SJCRH30 (cell line): ENCODE results near the gene HRAS. TPM values are rescaled to one million over a fixed set of nuclear protein-coding genes. Genes with fewer than 3 reads are reported as not detected.

ENCODE experiments used
- DNase-seq, 2 experiments: peaks; one replicate each; pipeline ENCODE4 v3.0.0-alpha.2; 2015 to 2020
- H3K27ac ChIP-seq: fragments of 250-450 bp; sonication (Bioruptor Pico); 2 replicates; pipeline ENCODE4 v1.5.1; 2020; ENCODE audit warnings: mild to moderate bottlenecking, moderate library complexity
- H3K27me3 ChIP-seq: fragments of 250-450 bp; sonication (Bioruptor Pico); 2 replicates; pipeline ENCODE4 v1.5.1; 2020; ENCODE audit warnings: mild to moderate bottlenecking, moderate library complexity
- H3K36me3 ChIP-seq: fragments of 250-450 bp; sonication (Bioruptor Pico); 2 replicates; pipeline ENCODE4 v1.5.1; 2020; ENCODE audit warnings: mild to moderate bottlenecking, moderate library complexity
- H3K4me1 ChIP-seq: fragments of 250-450 bp; sonication (Bioruptor Pico); 2 replicates; pipeline ENCODE4 v1.5.1; 2020; ENCODE audit warnings: mild to moderate bottlenecking, moderate library complexity
- H3K4me3 ChIP-seq: fragments of 250-450 bp; sonication (Bioruptor Pico); 2 replicates; pipeline ENCODE4 v1.5.1; 2020; ENCODE audit warnings: mild to moderate bottlenecking, moderate library complexity
- H3K9me3 ChIP-seq: fragments of 250-450 bp; sonication (Bioruptor Pico); replicated peaks from 2 replicates; pipeline ENCODE4 v1.5.1; 2020; ENCODE audit warnings: mild to moderate bottlenecking, moderate library complexity
- total RNA-seq: library from RNA; depleted of rRNA; stranded (reverse); fragments of >200 nt; shearing (Covaris generic); gene quantifications from 2 replicates; pipeline ENCODE4 v1.2.3, GENCODE V29; 2014

The HRAS gene
- total RNA-seq, 1 experiment from 2014 or later, result 75.7 TPM

DNA sequence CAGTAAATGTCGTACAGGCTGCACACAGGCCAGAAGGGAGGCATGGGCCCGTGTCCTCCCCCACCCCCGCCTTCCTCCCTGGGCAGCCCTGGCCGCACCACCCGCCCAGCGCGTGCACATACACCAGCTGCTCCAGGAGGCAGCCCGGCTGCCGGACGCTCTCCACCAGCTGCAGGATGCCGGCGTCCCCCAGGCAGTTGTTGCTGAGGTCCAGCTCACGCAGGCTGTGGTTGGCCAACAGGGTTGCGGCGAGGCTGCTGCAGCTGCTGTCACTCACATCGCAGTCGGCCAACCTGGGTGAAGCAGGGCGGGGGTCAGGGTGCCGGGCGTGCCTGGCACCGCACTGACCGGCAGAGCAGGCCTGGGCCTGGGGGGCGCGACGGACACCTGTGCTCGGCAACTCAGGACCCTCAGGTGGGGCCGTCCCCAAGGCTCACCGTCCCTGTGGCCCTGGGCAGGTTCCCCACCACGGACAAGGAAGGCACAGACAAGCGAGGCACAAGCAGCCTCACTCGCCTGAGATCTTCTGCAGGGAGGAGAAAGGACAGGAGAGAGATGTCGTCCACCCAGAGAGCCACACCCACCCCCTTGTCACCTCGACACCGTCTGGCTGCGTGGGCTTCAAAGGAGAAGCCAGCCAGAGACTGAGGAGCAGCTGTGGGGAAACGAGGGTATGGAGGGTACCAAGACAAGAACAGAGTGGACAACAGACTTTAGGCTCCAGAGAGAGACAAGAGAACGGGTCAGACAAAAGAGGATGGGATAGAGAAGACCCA lies 40.4 kb downstream of the HRAS start:
- Histone ChIP-seq H3K9me3 (no peaks in the 10 kb centered on the region; the same call in 1 of the 2 replicates), H3K27ac (no peak overlapping the region), H3K36me3 (peaks cover 46% of the 10 kb centered on the region), H3K27me3 (no peaks in the 10 kb centered on the region), H3K4me3 (no peak overlapping the region), H3K4me1 (no peaks in the 10 kb centered on the region)
- peak; percentile 31 to 45 for DNase-seq

DNA sequence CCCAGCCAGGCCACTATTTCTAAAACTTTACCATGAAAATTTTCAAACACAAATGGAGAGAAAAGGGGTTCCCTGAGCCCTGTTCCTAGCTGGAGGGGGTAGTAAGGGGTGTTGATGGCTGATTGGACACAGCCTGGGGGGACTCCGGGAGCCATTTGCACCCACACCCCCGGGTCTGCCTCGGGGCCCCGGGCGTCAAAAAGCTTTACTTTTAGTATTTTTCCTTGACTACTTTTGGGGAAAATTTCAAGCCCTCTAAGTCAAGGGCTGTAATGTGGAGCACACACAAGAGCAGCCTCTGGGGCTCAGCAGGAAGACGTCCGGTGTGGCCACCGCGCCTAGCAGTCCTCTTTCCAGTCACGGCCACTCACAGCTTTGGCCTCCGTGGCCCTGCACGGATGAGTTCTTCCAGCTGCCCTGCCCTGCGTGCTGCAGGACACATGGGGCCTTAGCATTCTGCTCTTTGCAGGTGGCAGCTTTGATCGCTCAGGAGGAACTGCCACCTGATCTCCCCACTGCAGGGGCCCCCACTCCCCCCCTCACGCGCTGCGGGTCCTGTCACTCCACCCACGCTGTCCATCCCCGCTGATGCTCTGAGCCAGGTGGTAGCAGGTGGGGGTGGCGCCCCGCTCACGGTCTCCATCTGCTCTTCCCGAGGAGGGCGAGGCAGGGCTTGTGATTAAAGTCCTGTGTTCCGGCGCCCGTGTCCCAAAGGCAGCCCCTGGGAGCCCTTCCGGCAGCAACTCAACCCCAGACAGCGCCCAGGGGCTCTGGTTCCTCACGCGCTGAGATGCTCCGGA lies 42.7 kb downstream of the HRAS start:
- no peak for DNase-seq
- Histone ChIP-seq H3K9me3 (no peaks in the 10 kb centered on the region; the same call in 1 of the 2 replicates), H3K4me3 (no peak overlapping the region), H3K4me1 (no peaks in the 10 kb centered on the region), H3K36me3 (peaks cover 23% of the 10 kb centered on the region), H3K27me3 (no peaks in the 10 kb centered on the region), H3K27ac (no peak overlapping the region)

- DNase-seq, result no peak
- Histone ChIP-seq H3K27ac (no peak overlapping the region), H3K36me3 (peaks cover 16% of the 10 kb centered on the region), H3K9me3 (no peaks in the 10 kb centered on the region), H3K4me1 (no peaks in the 10 kb centered on the region), H3K27me3 (no peaks in the 10 kb centered on the region), H3K4me3 (no peak overlapping the region)
Measured at GRCh38 chr11:491358-491757, 44.0 kb downstream of the HRAS start.

DNA sequence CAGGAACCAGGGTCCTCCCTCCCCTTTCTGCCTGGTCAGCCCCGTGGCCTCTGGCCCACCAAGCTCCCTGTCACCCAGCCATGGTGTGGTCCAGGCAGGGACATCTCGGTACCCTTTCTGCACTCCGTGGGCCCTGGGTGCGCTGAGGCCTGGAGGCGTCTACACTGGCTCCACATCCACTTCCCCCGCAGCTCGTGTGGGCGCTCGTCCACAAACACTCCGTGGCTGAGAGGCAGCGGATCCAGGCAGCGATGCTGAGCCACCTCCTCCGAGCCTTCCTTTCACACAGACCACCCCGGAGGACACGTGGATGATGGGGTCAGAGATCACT lies 44.5 kb downstream of the HRAS start:
- peaks cover 12% of the 10 kb centered on the region for H3K36me3 ChIP-seq
- no peak overlapping the region for H3K4me3 ChIP-seq
- H3K4me1 ChIP-seq, result no peaks in the 10 kb centered on the region
- H3K27me3 ChIP-seq, result no peaks in the 10 kb centered on the region
- no peaks in the 10 kb centered on the region for H3K9me3 ChIP-seq
- H3K27ac ChIP-seq, result no peak overlapping the region
- no peak for DNase-seq

DNA sequence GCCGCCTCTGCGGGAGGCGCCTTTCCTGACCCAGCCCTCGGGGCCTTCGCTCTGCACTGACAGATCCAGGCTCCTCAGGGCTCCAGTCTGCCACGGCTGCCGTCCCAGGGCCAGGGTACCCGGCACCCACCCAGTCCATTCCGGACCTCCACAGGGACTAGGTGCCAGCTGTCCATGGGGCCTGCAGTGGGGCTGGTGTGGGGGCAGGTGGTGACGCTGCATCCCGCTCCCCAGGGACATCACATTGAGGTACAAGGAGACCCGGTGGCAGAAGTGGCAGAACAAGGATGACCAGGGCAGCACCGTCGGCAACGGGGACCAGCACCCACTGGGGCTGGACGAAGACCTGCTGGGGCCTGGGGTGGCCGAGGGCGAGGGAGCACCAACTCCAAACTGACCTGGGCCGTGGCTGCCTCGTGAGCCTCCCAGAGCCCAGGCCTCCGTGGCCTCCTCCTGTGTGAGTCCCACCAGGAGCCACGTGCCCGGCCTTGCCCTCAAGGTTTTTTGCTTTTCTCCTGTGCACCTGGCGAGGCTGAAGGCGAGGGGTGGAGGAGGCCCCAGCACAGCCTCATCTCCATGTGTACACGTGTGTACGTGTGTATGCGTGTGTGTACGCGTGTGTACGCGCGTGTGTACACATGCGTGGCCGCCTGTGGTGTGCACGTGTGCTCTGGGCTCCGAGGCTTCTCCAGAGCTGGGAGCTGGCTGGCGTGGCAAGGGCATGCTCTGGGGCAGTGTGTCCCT lies 45.0 kb downstream of the HRAS start:
- Histone ChIP-seq H3K27me3 (no peaks in the 10 kb centered on the region), H3K36me3 (peaks cover 9% of the 10 kb centered on the region), H3K4me1 (no peaks in the 10 kb centered on the region), H3K9me3 (no peaks in the 10 kb centered on the region), H3K4me3 (no peak overlapping the region), H3K27ac (no peak overlapping the region)
- DNase-seq, result no peak

GRCh38 chr11:489610-490185 lies 45.7 kb downstream of the HRAS start:
- H3K36me3 ChIP-seq, result peaks cover 9% of the 10 kb centered on the region
- no peak overlapping the region for H3K4me3 ChIP-seq
- H3K9me3 ChIP-seq, result no peaks in the 10 kb centered on the region
- DNase-seq, result no peak
- no peaks in the 10 kb centered on the region for H3K27me3 ChIP-seq
- H3K4me1 ChIP-seq, result no peaks in the 10 kb centered on the region
- no peak overlapping the region for H3K27ac ChIP-seq

GRCh38 chr11:488992-489391 lies 46.4 kb downstream of the HRAS start:
- DNase-seq, result no peak
- no peaks in the 10 kb centered on the region for H3K4me1 ChIP-seq
- no peak overlapping the region for H3K27ac ChIP-seq

GRCh38 chr11:488579-488978 lies 46.8 kb downstream of the HRAS start:
- Histone ChIP-seq H3K9me3 (no peaks in the 10 kb centered on the region; the same call in 1 of the 2 replicates), H3K36me3 (peaks cover 6% of the 10 kb centered on the region), H3K4me3 (no peak overlapping the region), H3K27me3 (no peaks in the 10 kb centered on the region), H3K4me1 (no peaks in the 10 kb centered on the region), H3K27ac (no peak overlapping the region)
- DNase-seq, result no peak

More at GRCh38 chr11:488992-489391, 46.4 kb downstream of the HRAS start:
- peaks cover 9% of the 10 kb centered on the region for H3K36me3 ChIP-seq
- no peaks in the 10 kb centered on the region; the same call in 1 of the 2 replicates for H3K9me3 ChIP-seq
- H3K4me3 ChIP-seq, result no peak overlapping the region
- H3K27me3 ChIP-seq, result no peaks in the 10 kb centered on the region

DNA sequence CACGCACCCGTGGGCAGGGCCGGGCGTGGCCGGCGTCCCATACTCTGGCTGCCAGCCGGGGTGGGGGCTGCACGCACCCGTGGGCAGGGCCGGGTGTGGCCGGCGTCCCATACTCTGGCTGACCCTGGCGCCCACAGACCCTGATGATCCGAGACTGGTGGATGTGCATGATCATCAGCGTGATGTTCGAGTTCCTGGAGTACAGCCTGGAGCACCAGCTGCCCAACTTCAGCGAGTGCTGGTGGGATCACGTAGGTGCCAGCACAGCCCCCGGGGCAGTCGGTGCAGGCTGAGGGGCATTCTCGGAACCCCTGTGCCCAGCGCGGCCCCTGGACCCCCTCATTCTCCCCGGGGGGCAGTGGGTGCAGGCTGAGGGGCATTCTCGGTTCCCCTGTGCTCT lies 47.3 kb downstream of the HRAS start:
- Histone ChIP-seq H3K36me3 (peaks cover 4% of the 10 kb centered on the region), H3K27me3 (no peaks in the 10 kb centered on the region), H3K4me3 (no peak overlapping the region), H3K4me1 (no peaks in the 10 kb centered on the region), H3K9me3 (no peaks in the 10 kb centered on the region; the same call in 1 of the 2 replicates), H3K27ac (no peak overlapping the region)
- no peak for DNase-seq

DNA sequence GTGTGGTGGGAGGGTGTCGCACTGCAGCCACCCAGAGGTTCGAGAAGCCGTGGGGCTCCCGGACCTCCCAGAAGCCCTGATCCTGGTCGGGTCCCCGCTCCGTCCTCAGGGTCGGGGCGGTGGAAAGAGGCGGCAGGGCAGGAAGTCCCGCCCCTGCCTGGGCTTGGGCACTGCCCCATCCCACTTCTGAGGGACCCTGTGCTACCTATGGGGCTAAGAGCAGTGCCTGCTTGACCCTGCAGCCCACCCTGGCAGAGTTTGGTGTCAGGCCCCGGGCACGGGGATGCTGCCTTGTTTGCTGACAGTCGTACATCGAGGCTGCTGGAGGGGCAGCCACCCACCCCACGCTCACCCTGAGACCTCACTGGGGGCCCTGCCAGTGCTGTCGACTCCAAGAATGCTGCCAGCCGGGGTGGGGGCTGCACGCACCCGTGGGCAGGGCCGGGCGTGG lies 47.8 kb downstream of the HRAS start:
- no peak overlapping the region for H3K4me3 ChIP-seq
- no peak overlapping the region for H3K27ac ChIP-seq
- peaks cover 4% of the 10 kb centered on the region; the same call in 1 of the 2 replicates for H3K36me3 ChIP-seq
- no peaks in the 10 kb centered on the region; the same call in 1 of the 2 replicates for H3K9me3 ChIP-seq
- no peaks in the 10 kb centered on the region for H3K4me1 ChIP-seq
- no peak for DNase-seq
- no peaks in the 10 kb centered on the region for H3K27me3 ChIP-seq

DNA sequence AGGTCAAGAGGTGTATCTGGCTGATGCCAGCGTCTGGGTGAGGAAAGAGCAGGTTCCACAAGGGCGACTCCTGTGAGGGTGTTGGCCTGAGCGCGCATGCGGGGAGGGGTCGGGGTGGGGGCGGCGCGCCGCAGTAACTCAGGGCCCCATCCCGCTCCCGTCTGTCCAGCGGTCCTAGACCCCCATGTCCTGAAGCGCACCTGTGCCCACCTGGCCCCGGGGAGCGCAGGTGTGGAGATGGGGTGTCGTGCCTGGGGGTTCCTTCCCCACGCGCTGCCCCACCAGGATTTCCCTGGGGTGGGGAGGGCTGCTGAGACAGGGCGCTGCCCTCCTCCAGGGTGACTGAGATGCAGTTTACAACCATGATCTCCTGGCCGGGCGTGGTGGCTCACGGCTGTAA lies 49.2 kb downstream of the HRAS start:
- DNase-seq, result no peak
- H3K9me3 ChIP-seq, result no peaks in the 10 kb centered on the region; the same call in 1 of the 2 replicates

DNA sequence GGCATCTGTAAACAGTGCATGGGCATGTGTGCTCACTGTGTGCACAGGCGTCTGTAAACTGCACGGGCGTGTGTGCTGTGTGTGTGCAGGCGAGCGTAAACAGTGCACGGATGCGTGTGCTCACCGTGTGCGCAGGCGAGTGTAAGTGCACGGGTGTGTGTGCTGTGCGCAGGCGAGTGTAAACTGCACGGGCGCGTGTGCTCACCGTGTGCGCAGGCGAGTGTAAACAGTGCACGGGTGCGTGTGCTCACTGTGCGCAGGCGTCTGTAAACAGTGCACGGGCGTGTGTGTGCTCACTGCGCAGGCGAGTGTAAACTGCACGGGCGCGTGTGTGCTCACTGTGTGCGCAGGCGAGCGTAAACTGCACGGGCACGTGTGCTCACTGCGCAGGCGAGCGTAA lies 50.8 kb downstream of the HRAS start:
- H3K27me3 ChIP-seq, result no peaks in the 10 kb centered on the region
- no peak overlapping the region for H3K4me3 ChIP-seq
- no peaks in the 10 kb centered on the region for H3K4me1 ChIP-seq
- no peaks in the 10 kb centered on the region; the same call in 1 of the 2 replicates for H3K9me3 ChIP-seq
- no peak for DNase-seq
- no peak overlapping the region for H3K27ac ChIP-seq
- H3K36me3 ChIP-seq, result peaks cover 6% of the 10 kb centered on the region; the same call in 1 of the 2 replicates

More for the DNA sequence above, 49.2 kb downstream of the HRAS start:
- Histone ChIP-seq H3K4me1 (no peaks in the 10 kb centered on the region), H3K4me3 (no peak overlapping the region), H3K27me3 (no peaks in the 10 kb centered on the region), H3K27ac (no peak overlapping the region), H3K36me3 (peaks cover 4% of the 10 kb centered on the region; the same call in 1 of the 2 replicates)
